SJCRH30 (cell line): ENCODE results near the gene ARHGAP26. TPM values are rescaled to one million over a fixed set of nuclear protein-coding genes. Genes with fewer than 3 reads are reported as not detected.

ENCODE experiments used
- DNase-seq, 2 experiments: peaks; one replicate each; pipeline ENCODE4 v3.0.0-alpha.2; 2015 to 2020
- H3K27ac ChIP-seq: fragments of 250-450 bp; sonication (Bioruptor Pico); 2 replicates; pipeline ENCODE4 v1.5.1; 2020; ENCODE audit warnings: mild to moderate bottlenecking, moderate library complexity
- H3K27me3 ChIP-seq: fragments of 250-450 bp; sonication (Bioruptor Pico); 2 replicates; pipeline ENCODE4 v1.5.1; 2020; ENCODE audit warnings: mild to moderate bottlenecking, moderate library complexity
- H3K36me3 ChIP-seq: fragments of 250-450 bp; sonication (Bioruptor Pico); 2 replicates; pipeline ENCODE4 v1.5.1; 2020; ENCODE audit warnings: mild to moderate bottlenecking, moderate library complexity
- H3K4me1 ChIP-seq: fragments of 250-450 bp; sonication (Bioruptor Pico); 2 replicates; pipeline ENCODE4 v1.5.1; 2020; ENCODE audit warnings: mild to moderate bottlenecking, moderate library complexity
- H3K4me3 ChIP-seq: fragments of 250-450 bp; sonication (Bioruptor Pico); 2 replicates; pipeline ENCODE4 v1.5.1; 2020; ENCODE audit warnings: mild to moderate bottlenecking, moderate library complexity
- H3K9me3 ChIP-seq: fragments of 250-450 bp; sonication (Bioruptor Pico); replicated peaks from 2 replicates; pipeline ENCODE4 v1.5.1; 2020; ENCODE audit warnings: mild to moderate bottlenecking, moderate library complexity
- total RNA-seq: library from RNA; depleted of rRNA; stranded (reverse); fragments of >200 nt; shearing (Covaris generic); gene quantifications from 2 replicates; pipeline ENCODE4 v1.2.3, GENCODE V29; 2014

Gene ARHGAP26
- total RNA-seq, 1 experiment from 2014 or later = 16.9 TPM

DNA sequence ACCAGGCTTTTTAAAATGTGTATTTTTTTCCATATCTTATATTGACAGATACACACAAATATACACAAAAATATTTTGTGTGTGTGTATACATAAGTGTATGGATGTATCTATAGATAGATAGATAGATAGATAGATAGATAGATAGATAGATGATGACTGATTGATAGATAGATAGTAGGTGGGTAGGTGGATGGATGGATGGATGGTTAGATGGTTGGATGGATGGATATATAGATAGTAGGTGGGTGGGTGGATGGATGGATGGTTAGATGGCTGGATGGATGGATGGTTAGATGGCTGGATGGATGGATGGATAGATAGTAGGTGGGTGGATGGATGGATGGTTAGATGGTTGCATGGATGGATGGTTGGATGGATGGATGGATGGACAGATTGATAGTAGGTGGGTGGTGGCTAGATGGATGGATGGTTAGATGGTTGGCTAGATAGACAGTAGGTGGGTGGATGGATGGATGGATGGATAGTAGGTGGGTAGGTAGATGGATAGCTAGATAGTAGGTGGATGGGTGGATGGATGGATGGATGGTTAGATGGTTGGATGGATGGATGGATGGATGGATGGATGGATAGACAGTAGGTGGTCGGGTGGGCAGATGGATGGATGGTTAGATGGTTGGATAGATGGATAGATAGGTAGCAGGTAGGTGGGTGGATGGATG, 477.1 kb downstream of the ARHGAP26 start:
- H3K27ac ChIP-seq = no peak overlapping the region
- no peaks in the 10 kb centered on the region for H3K36me3 ChIP-seq
- H3K4me1 ChIP-seq = peaks cover 31% of the 10 kb centered on the region
- H3K9me3 ChIP-seq = no peaks in the 10 kb centered on the region
- no peaks in the 10 kb centered on the region for H3K27me3 ChIP-seq
- DNase-seq = no peak
- no peak overlapping the region for H3K4me3 ChIP-seq

DNA sequence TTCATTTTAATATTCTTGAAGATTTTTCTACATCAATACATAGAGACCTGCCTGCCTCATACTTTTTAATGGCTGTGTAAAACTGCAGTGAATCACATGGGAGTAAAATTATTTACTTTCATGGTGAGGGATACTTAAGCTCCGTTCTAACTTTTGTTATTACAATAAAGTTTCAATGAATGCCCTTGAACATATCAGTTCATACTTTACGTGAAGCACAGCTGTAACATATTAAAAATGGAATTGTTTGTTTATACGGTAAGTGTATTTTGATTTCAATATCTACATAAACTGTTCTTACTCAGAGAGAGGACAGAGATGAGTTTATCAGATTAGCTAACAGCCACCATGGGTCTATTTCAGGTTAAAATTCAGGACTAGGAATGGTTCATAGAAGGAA, 478.2 kb downstream of the ARHGAP26 start:
- no peaks in the 10 kb centered on the region for H3K27me3 ChIP-seq
- DNase-seq = no peak
- H3K27ac ChIP-seq = no peak overlapping the region
- peaks cover 29% of the 10 kb centered on the region for H3K4me1 ChIP-seq
- no peaks in the 10 kb centered on the region for H3K36me3 ChIP-seq
- no peaks in the 10 kb centered on the region for H3K9me3 ChIP-seq
- no peak overlapping the region for H3K4me3 ChIP-seq

DNA sequence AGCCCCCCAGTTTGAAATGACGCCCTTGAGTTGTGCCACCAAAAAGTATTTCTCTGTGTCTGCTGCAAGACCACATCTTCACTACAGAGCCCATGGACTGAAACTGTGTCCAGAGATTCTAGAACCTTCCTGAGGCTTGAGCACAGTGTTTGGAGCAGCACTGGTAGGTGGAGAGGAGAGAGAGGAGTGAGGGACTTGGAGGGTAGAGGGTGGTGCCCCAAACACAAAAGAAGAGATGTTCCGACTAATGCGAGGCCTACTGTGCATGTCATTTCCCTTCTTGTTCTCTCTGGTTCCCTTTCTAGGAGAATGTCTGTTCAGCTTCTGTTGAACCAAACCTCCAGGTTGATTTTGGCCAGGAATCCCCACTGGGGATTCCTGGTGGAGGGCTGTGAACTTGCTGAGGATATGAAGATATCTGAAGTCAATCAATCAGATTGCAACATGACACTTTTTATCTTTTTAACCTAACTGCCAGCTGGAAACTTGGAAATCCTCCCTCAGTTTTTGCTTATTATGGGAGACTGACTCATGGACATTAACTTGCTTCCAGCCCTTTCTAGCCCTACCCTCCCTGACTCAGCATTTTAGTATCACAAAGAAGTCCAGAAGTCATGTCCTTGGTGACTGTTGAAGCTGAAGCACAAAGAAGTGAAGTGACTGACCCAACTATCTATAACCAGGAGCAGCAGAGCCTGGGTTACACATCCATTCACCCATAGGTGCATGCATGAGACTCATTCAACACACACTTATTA, 478.8 kb downstream of the ARHGAP26 start:
- no peaks in the 10 kb centered on the region for H3K9me3 ChIP-seq
- peaks cover 26% of the 10 kb centered on the region for H3K4me1 ChIP-seq
- H3K27ac ChIP-seq = no peak overlapping the region
- H3K27me3 ChIP-seq = no peaks in the 10 kb centered on the region
- H3K36me3 ChIP-seq = no peaks in the 10 kb centered on the region
- no peak for DNase-seq
- no peak overlapping the region for H3K4me3 ChIP-seq

GRCh38 chr5:143249851-143250250, 479.7 kb downstream of the ARHGAP26 start:
- no peaks in the 10 kb centered on the region for H3K9me3 ChIP-seq
- no peaks in the 10 kb centered on the region for H3K27me3 ChIP-seq
- DNase-seq = no peak
- H3K27ac ChIP-seq = no peak overlapping the region
- H3K36me3 ChIP-seq = no peaks in the 10 kb centered on the region
- no peak overlapping the region for H3K4me3 ChIP-seq
- peaks cover 18% of the 10 kb centered on the region for H3K4me1 ChIP-seq

- Histone ChIP-seq H3K27me3 (no peaks in the 10 kb centered on the region), H3K4me1 (peaks cover 4% of the 10 kb centered on the region), H3K36me3 (no peaks in the 10 kb centered on the region), H3K27ac (no peak overlapping the region), H3K4me3 (no peak overlapping the region), H3K9me3 (no peaks in the 10 kb centered on the region)
- DNase-seq = no peak
Observed at GRCh38 chr5:143251190-143251589, 481.0 kb downstream of the ARHGAP26 start.

- no peaks in the 10 kb centered on the region for H3K4me1 ChIP-seq
- no peak overlapping the region for H3K27ac ChIP-seq
Observed at GRCh38 chr5:143251946-143252345, 481.8 kb downstream of the ARHGAP26 start.

GRCh38 chr5:143254819-143255218, 484.6 kb downstream of the ARHGAP26 start:
- Histone ChIP-seq H3K36me3 (no peaks in the 10 kb centered on the region), H3K4me3 (no peak overlapping the region), H3K9me3 (no peaks in the 10 kb centered on the region), H3K27me3 (no peaks in the 10 kb centered on the region), H3K27ac (no peak overlapping the region), H3K4me1 (no peaks in the 10 kb centered on the region)
- DNase-seq = no peak

More at GRCh38 chr5:143251946-143252345, 481.8 kb downstream of the ARHGAP26 start:
- no peaks in the 10 kb centered on the region for H3K36me3 ChIP-seq
- H3K9me3 ChIP-seq = no peaks in the 10 kb centered on the region
- DNase-seq = no peak
- no peak overlapping the region for H3K4me3 ChIP-seq
- H3K27me3 ChIP-seq = no peaks in the 10 kb centered on the region

GRCh38 chr5:143258559-143259253, 488.5 kb downstream of the ARHGAP26 start:
- Histone ChIP-seq H3K27me3 (no peaks in the 10 kb centered on the region), H3K36me3 (no peaks in the 10 kb centered on the region), H3K9me3 (no peaks in the 10 kb centered on the region), H3K4me3 (no peak overlapping the region), H3K4me1 (no peaks in the 10 kb centered on the region), H3K27ac (no peak overlapping the region)
- no peak for DNase-seq

DNA sequence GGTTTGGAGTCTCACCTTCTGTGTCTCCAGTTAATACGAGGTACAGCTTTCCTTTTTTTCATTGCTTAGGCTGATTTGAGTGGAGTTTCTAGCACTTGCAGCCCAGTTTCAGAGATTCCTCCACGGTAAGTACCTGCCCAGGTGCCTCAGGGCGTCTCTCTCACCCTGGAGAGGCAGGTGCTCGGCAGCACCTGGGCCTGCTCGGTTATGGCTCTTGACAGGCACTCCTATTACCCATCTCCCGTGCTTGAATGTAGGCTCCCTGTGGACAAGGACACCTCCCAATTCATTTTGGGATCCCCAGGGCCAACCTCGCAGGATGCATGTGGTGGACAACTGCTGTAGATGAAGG, 489.1 kb downstream of the ARHGAP26 start:
- Histone ChIP-seq H3K27me3 (no peaks in the 10 kb centered on the region), H3K9me3 (no peaks in the 10 kb centered on the region), H3K4me1 (no peaks in the 10 kb centered on the region), H3K4me3 (no peak overlapping the region), H3K27ac (no peak overlapping the region), H3K36me3 (no peaks in the 10 kb centered on the region)
- no peak for DNase-seq

DNA sequence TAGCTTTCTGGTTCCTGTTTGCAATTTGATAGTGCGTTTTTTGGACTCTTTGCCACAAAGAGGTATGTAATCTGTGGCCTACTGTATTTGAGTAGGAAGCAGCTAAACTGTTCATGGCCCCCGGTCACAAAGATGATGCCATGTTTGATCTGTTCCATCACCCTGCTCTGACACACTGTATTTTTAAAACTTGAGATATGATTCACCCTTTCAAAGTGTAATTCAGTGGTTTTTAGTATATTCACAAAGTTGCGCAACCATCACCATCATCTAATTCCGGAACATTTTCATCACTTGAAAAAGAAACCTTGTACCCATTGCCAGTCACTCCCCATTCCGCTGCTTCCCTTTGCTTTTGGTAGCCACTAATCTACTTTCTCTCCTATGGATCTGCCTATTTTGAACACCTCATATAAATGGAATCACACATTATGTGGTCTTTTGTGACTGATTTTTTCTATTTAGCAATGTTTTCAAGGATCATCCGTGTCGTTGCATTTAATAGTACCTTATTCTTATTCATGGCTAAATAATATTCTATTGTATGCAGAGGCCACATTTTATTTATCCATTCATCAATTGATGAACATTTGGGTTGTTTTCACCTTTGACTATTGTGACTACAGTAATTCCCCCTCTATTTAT, 491.7 kb downstream of the ARHGAP26 start:
- H3K27me3 ChIP-seq = no peaks in the 10 kb centered on the region
- no peaks in the 10 kb centered on the region; the same call in 1 of the 2 replicates for H3K9me3 ChIP-seq
- H3K4me3 ChIP-seq = no peak overlapping the region
- H3K4me1 ChIP-seq = no peaks in the 10 kb centered on the region
- no peaks in the 10 kb centered on the region for H3K36me3 ChIP-seq
- no peak for DNase-seq
- H3K27ac ChIP-seq = no peak overlapping the region

DNA sequence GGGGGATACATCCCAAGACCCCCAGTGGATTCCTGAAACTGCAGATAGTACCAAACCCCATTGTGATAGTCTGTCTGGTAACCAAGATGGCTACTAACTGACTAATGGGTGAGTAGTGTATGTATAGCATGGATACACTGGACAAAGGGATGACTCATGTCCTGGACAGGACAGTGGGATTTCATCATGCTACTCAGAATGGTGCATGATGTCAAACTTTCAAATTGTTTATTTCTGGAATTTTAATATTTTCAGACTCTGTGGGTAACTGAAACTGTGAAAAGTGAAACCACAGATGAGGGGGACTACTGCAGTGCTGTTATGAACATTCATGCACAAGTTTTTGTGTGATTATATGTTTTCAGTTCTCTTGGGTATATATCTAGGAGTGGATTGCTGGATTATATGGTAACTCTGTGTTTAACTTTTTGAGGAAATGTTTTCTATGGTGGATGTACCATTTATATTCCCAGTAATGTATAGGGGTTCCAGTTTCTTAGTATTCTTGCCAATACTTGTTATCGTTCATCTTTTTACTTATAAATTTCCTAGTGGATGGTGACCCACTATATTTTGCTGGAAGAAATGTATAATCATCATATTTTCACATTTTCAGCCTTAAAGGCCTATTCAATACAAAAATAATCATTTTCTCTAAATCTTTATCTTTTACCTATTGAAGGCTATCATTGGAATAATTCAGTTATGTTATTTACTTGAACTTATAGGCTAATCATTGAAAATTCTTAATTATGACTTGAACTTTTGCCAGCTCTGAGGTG, 492.4 kb downstream of the ARHGAP26 start:
- no peaks in the 10 kb centered on the region for H3K4me1 ChIP-seq
- no peaks in the 10 kb centered on the region; the same call in 1 of the 2 replicates for H3K9me3 ChIP-seq
- no peak overlapping the region for H3K4me3 ChIP-seq
- DNase-seq = peak in 1 of 2 experiments; percentile 10
- no peak overlapping the region for H3K27ac ChIP-seq
- H3K36me3 ChIP-seq = no peaks in the 10 kb centered on the region
- no peaks in the 10 kb centered on the region for H3K27me3 ChIP-seq

- DNase-seq = no peak
- no peaks in the 10 kb centered on the region; the same call in 1 of the 2 replicates for H3K9me3 ChIP-seq
- H3K27me3 ChIP-seq = no peaks in the 10 kb centered on the region
- no peak overlapping the region for H3K4me3 ChIP-seq
- H3K27ac ChIP-seq = no peak overlapping the region
- H3K36me3 ChIP-seq = no peaks in the 10 kb centered on the region
- H3K4me1 ChIP-seq = no peaks in the 10 kb centered on the region
Observed at GRCh38 chr5:143263272-143263810, 493.2 kb downstream of the ARHGAP26 start.

- Histone ChIP-seq H3K27me3 (no peaks in the 10 kb centered on the region), H3K9me3 (no peaks in the 10 kb centered on the region; the same call in 1 of the 2 replicates), H3K4me1 (no peaks in the 10 kb centered on the region), H3K4me3 (no peak overlapping the region), H3K36me3 (no peaks in the 10 kb centered on the region), H3K27ac (no peak overlapping the region)
- no peak for DNase-seq
Observed at GRCh38 chr5:143265995-143266394, 495.8 kb downstream of the ARHGAP26 start.

GRCh38 chr5:143267186-143267585, 497.0 kb downstream of the ARHGAP26 start:
- no peak overlapping the region for H3K27ac ChIP-seq
- H3K36me3 ChIP-seq = no peaks in the 10 kb centered on the region
- H3K9me3 ChIP-seq = no peaks in the 10 kb centered on the region; the same call in 1 of the 2 replicates
- H3K4me3 ChIP-seq = no peak overlapping the region
- DNase-seq = no peak
- no peaks in the 10 kb centered on the region for H3K27me3 ChIP-seq
- no peaks in the 10 kb centered on the region for H3K4me1 ChIP-seq
